GM18858 (cell line): Measurements from ENCODE around the gene KRTAP1-3.
"Not testable (repeated sequence)": the region's sequence is repeated elsewhere in the genome, so short reads cannot be mapped to it uniquely, and the experiment has no call there.

Experiments used
- ATAC-seq: cut with Tn5 transposase; IDR thresholded peaks from one replicate; pipeline ENCODE4 v1.9.1; 2021; ENCODE audit not compliant: unreplicated experiment

Gene KRTAP1-3, protein sequence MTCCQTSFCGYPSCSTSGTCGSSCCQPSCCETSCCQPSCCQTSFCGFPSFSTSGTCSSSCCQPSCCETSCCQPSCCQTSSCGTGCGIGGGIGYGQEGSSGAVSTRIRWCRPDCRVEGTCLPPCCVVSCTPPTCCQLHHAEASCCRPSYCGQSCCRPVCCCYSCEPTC

DNA sequence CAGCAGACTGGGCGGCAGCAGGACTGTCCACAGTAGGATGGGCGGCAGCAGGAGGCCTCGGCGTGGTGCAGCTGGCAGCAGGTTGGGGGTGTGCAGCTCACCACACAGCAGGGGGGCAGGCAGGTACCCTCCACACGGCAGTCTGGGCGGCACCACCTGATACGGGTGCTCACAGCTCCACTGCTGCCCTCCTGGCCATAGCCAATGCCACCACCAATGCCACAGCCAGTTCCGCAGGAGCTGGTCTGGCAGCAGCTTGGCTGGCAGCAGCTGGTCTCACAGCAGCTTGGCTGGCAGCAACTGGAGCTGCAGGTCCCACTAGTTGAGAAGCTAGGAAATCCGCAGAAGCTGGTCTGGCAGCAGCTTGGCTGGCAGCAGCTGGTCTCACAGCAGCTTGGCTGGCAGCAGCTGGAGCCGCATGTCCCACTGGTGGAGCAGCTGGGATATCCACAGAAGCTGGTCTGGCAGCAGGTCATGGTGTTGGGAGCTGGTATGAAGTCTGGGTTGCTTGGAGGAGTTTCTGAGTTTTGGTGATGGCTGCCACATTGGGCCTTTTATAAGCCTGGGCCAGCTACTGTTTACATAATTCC lies at the start of gene KRTAP1-3:
Gene KRTAP1-3 (minus strand): TSS at position 529 of the 590 bp plus-strand sequence. CDS start 53 bp downstream, at position 476.
- ATAC-seq: not testable (repeated sequence)

DNA sequence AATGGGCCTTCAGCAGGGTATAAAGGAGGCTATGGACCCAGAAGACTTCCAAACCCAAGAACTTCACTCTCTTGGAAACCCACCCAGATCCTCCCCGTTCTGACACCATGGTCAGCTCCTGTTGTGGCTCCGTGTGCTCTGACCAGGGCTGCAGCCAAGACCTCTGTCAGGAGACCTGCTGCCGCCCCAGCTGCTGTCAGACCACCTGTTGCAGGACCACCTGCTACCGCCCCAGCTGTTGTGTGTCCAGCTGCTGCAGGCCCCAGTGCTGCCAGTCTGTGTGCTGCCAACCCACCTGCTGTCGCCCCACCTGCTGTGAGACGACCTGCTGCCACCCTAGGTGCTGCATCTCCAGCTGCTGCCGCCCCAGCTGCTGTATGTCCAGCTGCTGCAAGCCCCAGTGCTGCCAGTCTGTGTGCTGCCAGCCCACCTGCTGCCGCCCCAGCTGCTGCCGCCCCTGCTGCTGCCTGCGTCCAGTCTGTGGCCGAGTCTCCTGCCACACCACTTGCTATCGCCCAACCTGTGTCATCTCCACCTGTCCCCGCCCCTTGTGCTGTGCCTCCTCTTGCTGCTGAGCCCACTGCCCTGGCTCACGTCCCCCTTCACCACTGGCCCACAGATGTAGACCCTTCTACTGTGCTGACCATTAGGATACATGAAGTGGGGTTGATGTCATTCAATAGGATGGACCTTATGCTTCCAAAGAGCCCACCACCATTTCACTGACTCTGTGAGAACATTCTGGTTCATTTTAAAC lies 49.6 kb upstream of the KRTAP1-3 start, which contains the start of gene KRTAP4-7:
Gene KRTAP4-7 (plus strand): TSS at position 51 of the 757 bp plus-strand sequence. CDS start 57 bp downstream, at position 108.
- not testable (repeated sequence) for ATAC-seq

DNA sequence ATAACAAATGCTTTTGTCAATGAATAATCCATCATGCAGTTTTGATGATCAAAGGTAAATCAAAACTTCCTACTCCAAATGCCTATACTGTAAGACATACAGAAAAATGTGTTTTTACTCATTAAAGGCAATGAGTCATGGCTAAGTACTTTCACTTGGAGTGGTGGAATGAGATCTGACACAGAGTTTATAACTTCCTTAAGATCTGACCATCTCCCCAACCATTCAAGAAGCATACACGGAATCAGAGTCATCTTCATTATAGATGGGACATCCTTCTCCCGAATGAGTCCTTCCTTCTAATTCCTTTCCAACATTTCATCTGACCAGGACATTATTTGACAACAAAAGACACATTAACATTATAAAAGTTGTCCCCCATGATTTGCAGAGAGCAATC lies 48.8 kb upstream of the KRTAP1-3 start:
- ATAC-seq: not testable (repeated sequence)

DNA sequence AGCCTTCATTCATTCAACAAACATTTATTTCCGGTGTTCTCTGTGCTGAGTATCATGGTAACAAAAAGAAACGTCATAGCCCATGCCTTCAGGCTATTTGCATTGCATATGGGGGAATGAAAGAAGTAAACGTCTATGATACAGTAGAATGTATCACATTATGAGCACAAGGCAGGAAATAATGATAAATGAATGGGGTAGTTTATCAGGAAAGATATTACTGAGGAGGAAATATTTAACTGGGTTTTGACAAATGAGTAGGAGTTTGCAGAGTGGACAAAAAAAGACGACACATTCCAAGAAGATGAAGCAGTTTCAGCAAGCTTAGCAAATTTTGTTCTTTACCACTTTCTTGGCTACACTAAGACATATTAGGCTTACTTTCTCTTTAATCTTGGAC lies 48.0 kb upstream of the KRTAP1-3 start:
- no peak for ATAC-seq

DNA sequence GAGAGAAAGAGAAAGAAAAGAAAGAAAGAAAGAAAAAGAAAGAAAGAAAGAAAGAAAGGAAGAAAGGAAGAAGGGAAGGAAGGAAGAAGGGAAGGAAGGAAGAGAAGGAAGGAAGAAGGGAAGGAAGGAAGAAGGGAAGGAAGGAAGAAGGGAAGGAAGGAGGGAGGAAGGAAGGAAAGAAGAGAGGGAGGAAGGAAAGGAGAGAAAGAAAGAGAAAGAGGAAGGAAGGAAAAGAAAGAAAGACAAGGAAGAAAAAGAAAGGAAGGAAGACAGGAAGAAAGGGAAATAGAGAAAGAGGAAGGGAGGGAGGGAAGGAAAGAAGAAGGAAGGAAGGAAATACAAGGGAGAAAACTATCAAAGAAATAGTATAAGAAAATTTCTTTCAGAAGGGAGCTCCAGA lies 42.1 kb upstream of the KRTAP1-3 start:
- no peak for ATAC-seq

DNA sequence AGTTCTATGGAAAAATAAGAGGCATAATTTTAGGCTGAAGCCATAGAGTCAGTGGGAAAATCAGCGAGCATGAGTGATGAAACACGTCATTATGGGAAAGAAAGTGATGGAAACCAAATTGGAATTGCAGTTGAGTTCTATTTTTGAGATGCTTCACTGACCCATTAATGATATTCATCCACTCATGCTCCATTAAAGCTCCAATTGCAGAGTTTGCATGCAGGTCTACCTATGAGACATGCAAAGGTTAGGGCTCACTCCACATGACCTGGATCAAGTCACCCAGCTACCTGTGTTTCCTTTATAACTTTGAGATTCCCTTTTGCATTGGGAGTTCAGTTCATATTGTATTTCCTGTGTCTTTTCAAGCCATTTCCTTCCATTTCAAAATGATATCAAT lies 39.0 kb upstream of the KRTAP1-3 start:
- no peak for ATAC-seq

DNA sequence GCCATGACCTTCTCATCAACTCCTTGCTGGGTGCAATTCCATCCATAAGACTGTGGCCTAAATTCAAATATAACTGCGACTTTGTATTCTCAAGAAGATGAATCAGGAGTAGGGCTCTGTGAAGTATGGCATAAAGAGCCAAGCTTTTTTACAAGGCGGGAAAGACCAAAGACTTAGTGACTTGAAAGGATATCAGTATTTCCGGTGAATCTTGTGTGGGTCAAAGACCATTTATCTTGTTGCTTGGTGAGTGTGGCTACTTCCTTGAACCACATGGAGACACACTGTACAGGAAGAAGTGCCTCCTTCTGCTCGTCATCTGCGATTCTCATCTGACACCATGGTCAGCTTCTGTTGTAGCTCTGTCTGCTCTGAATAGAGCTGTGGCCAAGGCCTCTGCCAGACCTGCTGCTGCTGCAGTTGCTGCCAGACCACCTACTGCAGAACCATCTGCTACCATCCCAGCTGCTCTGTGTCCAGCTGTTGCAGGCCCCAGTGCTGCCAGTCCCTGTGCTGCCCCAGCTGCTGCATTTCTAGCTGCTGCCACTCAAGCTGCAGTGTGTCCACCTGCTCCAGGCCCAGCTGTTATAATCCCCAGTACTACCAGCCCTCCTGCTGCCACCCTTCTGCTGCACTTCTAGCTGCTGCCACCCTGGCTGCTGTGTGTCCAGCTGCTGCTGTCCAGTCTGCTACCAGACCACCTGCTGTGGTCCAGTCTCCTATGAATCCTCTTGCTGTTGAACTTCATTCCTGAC lies 37.1 kb upstream of the KRTAP1-3 start:
- ATAC-seq: no peak

DNA sequence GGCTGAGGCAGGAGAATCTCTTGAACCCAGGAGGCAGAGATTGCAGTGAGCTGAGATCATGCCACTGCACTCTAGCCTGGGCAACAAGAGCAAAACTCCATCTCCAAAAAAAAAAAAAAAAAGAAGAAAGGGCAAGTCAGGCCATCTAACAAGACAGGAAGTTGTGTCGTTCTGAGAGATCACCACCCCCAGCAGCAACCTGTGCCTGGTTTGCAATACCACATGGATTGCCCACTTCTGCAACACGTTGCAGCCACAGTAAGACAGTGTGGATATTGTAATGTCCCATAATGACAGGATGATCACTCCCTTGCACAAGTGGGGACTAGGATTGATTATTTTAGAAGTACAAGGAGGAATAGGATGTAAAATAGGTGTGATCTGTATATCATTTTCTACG lies 34.4 kb upstream of the KRTAP1-3 start:
- ATAC-seq: no peak

DNA sequence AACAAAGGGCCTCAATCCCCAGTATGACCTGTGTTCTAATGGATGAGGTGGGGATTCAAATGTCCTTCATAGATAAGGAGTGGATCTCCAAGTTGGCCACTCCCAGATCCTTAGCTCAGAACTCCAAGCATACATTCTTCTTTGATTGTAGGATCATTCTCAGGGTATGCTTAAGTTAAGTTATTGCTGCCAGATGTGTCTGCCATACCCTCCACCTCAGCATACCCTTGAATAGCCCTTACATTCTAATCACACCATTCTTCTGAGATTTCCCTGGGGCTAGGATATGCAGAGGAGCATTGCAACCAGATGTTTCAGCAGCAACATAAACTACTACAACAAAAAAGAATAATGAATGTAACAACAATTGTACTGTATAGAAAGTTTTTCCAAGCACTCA lies 32.6 kb upstream of the KRTAP1-3 start:
- ATAC-seq: no peak

DNA sequence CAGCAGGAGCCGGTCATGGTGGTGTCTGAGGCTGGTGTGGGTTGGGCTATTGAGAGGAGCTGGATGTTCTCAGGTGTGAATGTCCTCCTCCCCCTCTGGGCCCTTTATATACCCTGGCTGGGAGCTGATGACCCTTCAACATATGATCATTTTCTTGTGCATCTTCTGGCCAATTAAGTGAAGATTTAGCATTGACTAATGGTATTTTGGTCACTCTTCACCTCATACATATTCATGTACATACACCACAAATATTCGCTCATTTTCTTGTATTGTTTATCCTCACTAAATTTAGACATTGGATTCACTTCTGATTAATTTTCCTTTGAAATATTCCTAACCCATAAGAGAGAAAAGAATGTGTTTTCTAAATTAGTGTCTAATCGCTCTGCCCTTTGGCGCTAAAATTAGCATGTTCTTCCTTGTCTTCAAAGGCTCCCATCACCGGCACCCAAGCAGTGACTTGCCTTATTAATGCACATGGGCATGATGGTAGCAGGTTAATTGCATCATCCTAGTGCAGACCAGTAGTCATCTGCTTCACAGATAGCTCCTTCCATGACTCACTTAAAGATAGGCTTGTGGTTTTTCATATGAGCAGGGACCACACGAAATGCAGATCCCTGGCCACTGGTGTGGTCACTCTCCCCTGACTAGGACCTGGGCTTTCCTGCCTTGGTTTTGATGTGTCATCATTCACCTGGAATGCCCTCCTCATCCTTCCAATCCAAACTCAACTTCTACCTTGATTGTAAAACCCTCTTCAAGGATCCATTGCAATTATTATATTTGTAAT lies 31.4 kb upstream of the KRTAP1-3 start, which contains the start of gene KRTAP2-4:
Gene KRTAP2-4 (minus strand): TSS at position 51 of the 796 bp plus-strand sequence. CDS start 34 bp downstream, at position 17.
- no peak for ATAC-seq

DNA sequence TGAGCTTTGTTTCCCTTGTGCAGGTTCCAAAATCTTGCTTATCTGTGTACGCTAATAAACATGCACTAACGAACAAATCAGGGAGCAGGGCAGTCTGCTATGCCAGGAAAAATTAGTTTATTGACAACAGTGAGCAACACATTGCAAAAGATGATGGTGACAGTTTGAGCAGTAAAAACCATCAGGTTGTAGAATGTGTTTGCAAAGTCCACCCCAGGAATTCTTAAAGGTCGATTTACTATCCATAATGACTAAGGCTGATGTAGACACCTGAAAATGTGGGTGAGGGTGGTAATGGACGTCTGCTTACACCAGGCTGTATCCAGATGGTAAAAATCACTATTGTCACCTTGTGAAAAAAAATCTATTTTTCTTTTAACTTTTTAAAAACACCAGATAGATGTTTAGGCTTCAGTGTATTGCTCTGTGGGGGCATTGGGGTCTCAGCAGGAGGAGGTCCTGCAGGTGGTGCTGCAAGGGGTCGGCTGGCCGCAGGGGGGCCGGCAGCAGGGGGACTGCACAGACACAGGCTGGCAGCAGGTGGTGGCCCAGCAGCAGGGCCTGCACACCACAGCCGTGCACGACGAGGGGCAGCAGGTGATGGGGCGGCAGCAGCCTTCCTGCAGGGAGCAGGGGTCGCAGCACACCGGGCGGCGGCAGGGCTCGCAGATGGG lies 30.5 kb upstream of the KRTAP1-3 start:
- ATAC-seq: not testable (repeated sequence)

DNA sequence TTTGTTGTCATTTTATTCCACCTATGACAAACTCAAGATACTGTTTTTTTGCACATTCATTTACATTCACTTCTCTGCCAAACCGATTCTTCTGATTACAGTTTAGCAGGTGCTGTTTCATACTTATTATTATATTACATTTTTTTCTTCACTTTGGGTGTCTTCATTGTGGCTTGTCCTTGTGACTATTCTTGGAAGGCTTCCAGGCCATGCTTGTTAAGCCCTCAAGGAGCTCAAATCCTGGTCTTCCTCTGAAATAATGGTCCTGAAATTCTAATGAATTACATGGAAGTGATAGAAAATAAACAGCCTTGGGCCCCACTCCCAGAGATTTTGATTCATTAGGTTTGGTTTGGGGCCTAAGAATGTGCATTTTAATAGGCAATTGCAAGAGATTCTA lies 29.6 kb upstream of the KRTAP1-3 start:
- ATAC-seq: no peak

DNA sequence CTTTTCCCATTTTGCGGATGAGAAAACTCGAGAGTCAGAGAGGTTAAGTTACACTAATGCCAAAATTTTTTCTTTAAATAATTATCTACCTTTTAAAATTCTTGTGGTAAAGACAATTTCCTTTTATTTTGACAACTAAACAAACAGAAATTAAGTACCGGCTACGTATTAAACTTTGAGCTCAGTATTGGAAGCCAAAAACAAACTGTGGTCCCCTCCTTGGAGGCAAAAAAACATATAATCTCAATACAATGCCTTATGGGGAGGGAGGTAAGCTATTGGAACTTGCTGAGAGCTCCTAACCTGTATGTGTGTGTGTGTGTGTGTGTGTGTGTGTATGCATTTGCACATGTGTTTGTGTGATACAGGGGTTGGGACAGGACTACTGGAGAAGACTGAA lies 28.8 kb upstream of the KRTAP1-3 start:
- no peak for ATAC-seq

DNA sequence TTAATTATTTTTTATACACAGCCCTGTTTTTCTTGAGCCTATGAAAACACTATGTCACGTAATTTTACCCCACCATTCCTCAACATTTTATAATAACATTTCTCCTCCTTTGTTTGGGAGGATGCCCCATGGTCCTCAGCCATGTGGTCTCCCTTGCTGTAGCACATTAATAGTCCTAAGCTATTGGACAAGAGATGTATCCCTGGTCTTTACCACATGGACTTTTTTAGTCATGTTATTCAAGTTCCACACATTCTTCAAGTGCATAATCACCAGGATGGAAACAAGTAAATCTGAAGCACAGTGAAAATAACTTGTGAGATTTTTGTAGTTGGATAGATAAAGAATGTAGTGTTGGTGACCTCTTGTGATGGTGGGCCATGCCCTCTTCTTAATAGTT lies 27.3 kb upstream of the KRTAP1-3 start:
- no peak for ATAC-seq

DNA sequence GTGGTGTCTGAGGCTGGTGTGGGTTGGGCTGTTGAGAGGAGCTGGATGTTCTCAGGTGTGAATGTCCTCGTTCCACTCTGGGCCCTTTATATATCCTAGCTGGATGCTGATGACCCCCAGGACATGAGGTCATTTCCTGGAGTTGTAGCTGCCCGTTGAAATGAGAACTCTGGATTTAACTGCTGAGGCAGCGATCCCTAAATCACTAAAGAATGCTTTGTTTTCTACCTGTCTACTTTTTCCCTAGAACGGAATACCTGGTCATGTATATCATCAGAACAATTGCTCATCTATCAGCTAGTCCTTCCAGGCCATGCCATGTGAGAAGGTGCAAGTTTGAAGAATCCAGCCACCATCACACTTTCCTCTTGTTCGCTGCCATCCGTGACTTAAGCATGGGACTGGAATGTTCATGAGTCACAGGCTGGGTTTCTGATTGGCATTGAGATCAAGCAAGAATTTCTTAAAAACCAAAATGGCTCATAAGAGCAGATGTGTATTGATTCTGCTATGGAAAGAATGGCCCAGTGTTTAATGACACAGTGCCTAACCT lies 25.5 kb upstream of the KRTAP1-3 start, which contains the start of gene KRTAP2-3:
Gene KRTAP2-3 (minus strand): TSS at position 63 of the 553 bp plus-strand sequence. CDS start 64 bp downstream, outside the sequence.
- no peak for ATAC-seq

DNA sequence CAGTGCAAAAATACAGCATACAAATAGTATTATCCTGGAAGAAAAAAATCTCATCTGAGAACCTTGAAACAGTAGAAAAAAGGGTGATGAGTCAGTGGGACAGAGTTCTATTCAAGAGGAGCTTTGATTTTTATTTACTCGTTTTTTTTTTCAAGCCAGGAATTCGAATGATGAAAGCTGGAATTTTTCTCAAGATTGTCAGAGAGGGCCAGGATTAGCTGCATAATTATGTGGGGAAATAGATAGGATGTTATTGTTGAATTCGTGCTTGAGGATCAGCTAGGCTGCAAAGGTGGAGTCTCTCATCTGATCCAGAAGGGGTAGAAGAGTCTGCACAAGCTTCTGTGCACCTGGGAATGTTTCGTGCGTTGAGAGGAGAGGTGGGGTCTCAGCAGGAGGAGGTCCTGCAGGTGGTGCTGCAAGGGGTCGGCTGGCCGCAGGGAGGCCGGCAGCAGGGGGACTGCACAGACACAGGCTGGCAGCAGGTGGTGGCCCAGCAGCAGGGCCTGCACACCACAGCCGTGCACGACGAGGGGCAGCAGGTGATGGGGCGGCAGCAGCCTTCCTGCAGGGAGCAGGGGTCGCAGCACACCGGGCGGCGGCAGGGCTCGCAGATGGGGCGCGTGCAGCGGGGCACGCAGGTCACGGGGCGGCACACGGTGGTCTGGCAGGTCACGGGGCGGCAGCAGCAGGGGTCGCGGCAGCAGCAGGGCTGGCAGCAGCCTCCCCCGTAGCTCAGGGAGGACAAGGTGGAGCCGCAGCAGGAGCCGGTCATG lies 24.8 kb upstream of the KRTAP1-3 start:
- not testable (repeated sequence) for ATAC-seq

DNA sequence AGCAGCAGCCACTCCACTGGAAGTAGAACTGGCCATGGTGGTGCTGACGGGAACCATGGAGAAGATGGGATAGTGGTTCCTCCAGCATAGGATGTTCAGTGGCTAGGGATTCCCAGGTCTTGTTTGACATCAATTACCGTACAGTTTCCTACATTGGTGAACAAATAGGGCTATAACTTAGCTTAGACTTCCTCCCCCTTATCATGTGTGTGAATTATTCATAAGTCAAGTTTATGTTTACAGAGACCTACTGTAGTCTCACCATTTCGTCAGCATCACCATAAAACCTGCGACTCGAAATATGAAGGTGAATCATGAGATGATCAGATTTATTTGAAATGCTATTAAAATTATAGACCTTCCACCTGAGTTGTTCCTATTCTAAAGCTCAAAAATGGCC lies 24.1 kb upstream of the KRTAP1-3 start:
- no peak for ATAC-seq

DNA sequence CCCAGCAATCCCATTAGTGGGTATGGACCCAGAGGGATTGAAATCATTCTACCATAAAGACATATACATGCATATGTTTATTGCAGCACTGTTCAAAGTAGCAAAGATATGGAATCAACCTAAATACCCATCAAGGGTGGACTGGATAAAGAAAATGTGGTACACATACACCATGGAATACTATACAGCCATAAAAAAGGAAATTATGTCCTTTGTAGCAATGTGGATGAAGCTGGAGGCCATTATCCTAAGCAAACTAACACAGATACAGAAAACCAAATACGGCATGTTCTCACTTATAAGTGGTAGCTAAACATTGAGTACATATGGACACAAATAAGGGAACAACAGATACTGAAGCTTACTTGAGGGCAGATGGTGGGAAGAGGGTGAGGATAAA lies 22.9 kb upstream of the KRTAP1-3 start:
- ATAC-seq: no peak

DNA sequence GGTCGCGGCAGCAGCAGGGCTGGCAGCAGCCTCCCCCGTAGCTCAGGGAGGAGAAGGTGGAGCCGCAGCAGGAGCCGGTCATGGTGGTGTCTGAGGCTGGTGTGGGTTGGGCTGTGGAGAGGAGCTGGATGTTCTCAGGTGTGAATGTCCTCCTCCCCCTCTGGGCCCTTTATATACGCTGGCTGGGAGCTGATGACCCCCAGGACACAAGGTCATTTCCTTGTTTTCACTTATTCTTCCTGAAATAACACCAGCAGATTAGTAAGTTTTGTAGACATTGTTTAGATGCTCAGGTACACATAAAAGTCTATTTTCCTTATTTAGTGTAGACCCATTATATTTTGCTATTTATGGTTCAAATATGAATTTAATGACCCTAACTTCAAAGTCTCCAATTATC lies 20.5 kb upstream of the KRTAP1-3 start, which contains the start of gene KRTAP2-2:
Gene KRTAP2-2 (minus strand): TSS at position 101 of the 400 bp plus-strand sequence. CDS start 19 bp downstream, at position 82.
- ATAC-seq: not testable (repeated sequence)
